HL-60/S4 treated with retinoic acid at 250 ng/mL for 4 days and 3 days (cell line): ENCODE results near the gene USP43.
"Not testable (repeated sequence)": the region's sequence is repeated elsewhere in the genome, so short reads cannot be mapped to it uniquely, and the experiment has no call there.

Source experiments
- in situ Hi-C: fragments of 300-500 bp; cut with MboI; formaldehyde crosslinking; loops from 2 replicates; pipeline ENCODE4 v1.7.0; 2022; ENCODE audit warnings: low sequenced_read_pairs

Gene USP43

DNA sequence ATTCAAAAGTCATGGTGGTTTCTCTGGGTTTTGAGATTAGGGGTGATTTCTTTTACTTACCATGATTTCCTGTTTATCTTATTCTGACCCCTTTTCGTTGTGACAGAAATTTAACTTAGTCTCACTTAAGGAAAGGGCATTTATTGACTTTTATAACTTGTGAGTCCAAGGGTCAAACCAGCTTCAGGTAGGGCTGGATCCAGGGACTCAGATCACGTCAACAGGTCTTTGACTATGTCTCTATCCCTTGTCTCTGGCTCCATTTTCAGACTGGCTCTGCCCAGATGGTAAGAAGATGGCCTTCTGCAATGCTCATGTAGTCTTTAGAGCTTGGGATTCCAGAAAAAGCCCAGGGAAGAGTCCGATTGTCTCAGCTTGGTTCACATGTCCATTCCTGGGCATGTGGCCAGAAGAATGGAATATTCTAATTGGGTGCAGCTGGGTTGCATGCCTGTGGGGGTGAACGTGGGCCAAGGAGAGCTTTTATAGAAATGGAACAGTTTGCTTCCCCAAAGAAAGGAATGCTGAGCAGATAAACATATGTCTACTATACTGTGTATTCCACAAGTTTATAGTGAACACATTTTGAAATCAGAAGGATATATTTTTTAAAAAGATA lies 13.4 kb downstream of the USP43 start:
- in situ Hi-C loops: no loop called here

DNA sequence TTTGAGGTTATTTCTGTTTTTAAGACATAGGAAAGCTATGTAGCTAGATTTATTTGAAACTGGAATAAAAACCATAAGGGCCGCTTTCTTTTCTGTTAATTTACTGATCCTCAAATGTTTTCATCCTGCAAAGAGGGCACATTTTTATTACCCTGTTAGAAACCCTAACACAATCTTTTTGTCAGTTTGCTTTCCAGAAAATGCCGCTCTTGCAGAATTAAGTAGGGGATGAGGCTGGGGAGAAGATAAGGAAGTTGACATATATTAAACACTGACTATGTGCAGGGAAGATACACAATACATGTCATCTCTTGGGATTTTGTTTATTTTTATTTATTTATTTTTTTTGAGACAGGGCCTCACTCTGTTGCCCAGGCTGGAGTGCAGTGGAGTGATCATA lies 15.7 kb downstream of the USP43 start:
- in situ Hi-C loops: no loop called here

DNA sequence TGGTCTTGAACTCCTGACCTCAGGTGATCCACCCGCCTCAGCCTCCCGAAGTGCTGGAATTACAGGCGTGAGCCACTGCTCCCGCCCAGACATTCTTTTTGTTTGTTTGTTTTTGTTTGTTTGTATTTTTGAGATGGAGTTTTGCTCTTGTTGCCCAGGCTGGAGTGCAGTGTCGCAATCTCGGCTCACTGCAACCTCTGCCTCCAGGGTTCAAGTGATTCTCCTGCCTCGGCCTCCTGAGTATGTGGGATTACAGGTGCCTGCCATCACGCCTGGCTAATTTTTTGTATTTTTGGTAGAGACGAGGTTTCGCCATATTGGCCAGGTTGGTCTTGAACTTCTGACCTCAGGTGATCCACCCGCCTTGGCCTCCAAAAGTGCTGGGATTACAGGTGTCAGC lies 18.2 kb downstream of the USP43 start:
- in situ Hi-C loops: not testable (repeated sequence)

DNA sequence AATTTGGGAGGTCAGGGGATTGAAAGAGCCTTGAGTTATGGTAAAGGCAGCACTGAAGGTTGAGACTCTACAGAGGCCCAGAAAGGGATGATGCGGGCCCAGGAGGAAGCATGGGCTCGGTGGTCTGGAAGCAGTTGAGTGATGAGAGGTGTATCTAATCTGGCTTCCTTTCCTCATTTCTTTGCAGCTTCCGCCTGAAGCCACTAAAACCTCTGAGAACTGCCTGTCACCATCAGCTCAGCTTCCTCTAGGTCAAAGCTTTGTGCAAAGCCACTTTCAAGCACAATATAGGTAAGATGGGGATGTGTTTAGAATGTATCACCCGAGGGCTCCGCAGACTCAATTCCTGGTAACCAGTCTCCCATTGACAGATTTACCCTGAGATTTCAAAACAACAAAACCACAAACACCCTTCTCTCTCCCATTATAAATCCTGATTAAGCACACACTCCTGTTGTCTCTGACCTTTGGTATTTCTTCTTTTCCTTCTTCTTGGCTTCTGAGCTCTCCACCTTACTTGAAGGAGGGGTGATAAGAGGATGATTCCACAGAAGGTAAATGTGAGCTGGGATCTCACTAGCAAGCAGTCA lies 21.2 kb downstream of the USP43 start:
- in situ Hi-C loops: no loop called here

- in situ Hi-C loops: no loop called here
Observed at GRCh38 chr17:9668517-9668916, 23.2 kb downstream of the USP43 start.

- in situ Hi-C loops: no loop called here
Observed at GRCh38 chr17:9669551-9670008, 24.3 kb downstream of the USP43 start.

GRCh38 chr17:9670596-9670995 lies 25.3 kb downstream of the USP43 start:
- in situ Hi-C loops: no loop called here

DNA sequence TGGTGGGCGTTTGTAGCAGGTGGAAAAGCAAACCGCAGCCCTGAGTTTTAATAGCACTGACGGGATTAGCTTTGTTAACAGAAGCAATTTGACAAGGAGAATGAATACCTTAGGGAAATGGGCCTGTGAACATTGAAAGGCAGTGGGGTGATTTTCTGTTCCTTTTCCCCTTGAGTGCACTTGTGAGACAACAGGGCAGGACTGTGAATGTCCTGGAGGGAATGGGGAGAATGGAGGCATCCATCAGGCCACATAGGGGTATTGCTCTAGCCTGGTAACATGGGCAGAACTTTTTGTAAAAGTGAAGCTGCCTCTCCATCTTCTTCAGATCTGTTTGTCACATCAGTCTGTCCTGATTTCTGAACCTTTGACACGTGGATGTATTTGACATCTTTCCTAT lies 26.2 kb downstream of the USP43 start:
- in situ Hi-C loops: no loop called here

GRCh38 chr17:9672266-9672665 lies 26.9 kb downstream of the USP43 start:
- in situ Hi-C loops: no loop called here

GRCh38 chr17:9672691-9673090 lies 27.4 kb downstream of the USP43 start:
- in situ Hi-C loops: no loop called here

GRCh38 chr17:9676084-9676483 lies 30.8 kb downstream of the USP43 start:
- in situ Hi-C loops: no loop called here

- in situ Hi-C loops: no loop called here
Observed at GRCh38 chr17:9676820-9677310, 31.5 kb downstream of the USP43 start.

- in situ Hi-C loops: no loop called here
Observed at GRCh38 chr17:9677411-9677810, 32.1 kb downstream of the USP43 start.

DNA sequence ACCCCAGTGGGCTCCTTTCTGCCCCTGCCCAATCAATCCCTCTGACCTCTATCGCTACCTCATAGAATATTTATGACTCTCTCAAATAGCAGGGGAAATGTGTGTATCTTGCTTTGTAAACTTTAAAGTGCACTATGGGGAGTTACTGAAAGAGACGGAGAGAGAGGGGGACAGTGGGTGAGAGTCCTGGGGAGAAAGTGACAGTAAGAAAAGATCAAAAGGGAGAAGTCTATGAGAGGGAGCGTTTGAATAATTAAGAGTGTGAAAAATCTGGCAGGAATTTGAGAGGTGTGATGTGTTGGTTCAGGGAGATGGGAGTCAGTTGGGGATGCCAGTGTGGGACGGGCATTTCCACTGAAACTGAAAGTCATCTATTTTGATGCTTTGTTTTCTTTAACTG lies 32.6 kb downstream of the USP43 start:
- in situ Hi-C loops: no loop called here

- in situ Hi-C loops: no loop called here
Observed at GRCh38 chr17:9684955-9685621, 39.8 kb downstream of the USP43 start.

DNA sequence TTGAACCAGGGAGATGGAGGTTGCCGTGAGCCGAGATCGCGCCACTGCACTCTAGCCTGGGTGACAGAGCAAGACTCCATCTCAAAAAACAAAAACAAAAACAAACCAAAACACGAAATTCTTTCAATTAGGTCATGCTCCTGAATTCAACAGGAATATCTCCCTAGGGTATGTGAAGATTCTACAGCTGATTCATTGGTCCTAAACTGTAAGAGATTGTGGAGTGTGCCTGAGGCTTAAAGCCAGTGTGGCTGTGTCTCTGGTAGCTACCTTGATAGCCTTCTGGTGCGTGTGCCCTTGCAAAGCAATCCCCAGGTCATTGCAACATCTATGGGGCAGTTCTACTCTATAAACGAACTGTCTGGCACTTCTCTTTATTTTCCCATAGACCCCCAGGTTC lies 48.4 kb downstream of the USP43 start:
- in situ Hi-C loops: no loop called here

GRCh38 chr17:9696279-9697044 lies 51.1 kb downstream of the USP43 start:
- in situ Hi-C loops: no loop called here

GRCh38 chr17:9700136-9700535 lies 54.8 kb downstream of the USP43 start:
- in situ Hi-C loops: no loop called here

DNA sequence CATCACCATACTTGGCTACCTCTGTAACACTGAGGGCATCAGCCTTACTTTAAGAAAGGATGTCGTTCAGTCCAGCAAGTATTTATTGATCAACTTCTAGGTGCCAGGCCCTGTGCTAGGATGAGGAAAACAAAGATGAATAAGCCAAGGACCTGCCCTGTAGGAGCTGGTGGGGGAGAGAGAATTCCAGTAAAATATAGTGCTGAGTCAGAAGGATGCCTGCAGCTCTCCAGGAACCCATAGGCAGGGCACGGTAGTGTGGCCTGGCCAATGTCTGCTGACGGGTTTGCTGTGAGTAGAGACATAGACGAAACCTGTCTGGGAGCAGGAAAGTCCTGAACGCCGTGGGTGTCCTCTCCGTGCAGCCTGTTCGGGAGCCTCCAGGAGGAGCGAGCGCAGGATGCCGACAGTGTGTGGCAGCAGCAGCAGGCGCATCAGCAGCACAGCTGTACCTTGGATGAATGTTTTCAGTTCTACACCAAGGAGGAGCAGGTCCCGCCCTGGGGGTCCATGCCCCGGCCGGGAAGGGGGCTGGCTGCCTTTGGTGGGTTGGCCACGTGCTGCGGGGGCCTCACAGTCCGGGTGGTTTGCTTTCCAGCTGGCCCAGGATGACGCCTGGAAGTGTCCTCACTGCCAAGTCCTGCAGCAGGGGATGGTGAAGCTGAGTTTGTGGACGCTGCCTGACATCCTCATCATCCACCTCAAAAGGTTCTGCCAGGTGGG lies 55.6 kb downstream of the USP43 start:
- in situ Hi-C loops: no loop called here

DNA sequence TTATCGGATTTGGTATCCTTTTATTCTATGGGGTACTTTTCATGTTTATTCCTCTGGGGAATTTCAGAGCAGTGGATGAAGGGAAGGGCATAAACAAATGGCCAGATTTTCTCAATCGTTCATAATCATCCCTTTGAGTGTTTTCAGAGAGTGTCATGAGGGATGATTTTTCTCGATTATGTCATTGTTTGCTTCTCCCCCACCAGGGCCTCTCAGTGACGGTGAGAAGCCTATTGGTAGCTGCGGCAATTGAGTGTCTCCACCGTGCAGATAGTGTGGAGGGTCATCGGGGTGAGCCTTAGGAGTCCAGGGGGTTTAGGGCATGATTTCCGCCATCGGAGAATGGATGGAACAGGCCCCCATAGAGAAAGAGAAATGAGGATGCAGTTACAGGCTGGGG lies 57.2 kb downstream of the USP43 start:
- in situ Hi-C loops: no loop called here
